Ureter (tissue), 1 donor: ENCODE results near the gene ACAD9. TPM values are rescaled to one million over a fixed set of nuclear protein-coding genes. Genes with fewer than 3 reads are reported as not detected.
"Not testable (repeated sequence)": the region's sequence is repeated elsewhere in the genome, so short reads cannot be mapped to it uniquely, and the experiment has no call there.

Experiments
- DNase-seq: peaks from one replicate; pipeline ENCODE4 v3.0.0-alpha.2; 2020; ENCODE audit warnings: low spot score
- total RNA-seq: library from RNA; stranded (reverse); gene quantifications from one replicate; pipeline ENCODE4 v1.2.4, GENCODE V29; 2023
- donor health status: DM: yes; HTN: yes; CAD: no.

The ACAD9 gene
- total RNA-seq, 1 donor from 2014 or later = 76.0 TPM

GRCh38 chr3:128861491-128861890, 17.9 kb upstream of the ACAD9 start:
- no peak for DNase-seq

GRCh38 chr3:128863560-128863959, 15.9 kb upstream of the ACAD9 start:
- DNase-seq = no peak

GRCh38 chr3:128864351-128864811, 15.0 kb upstream of the ACAD9 start:
- no peak for DNase-seq

- not testable (repeated sequence) for DNase-seq
These were observed 14.3 kb upstream of the ACAD9 start for GRCh38 chr3:128864849-128865804.

- no peak for DNase-seq
These were observed 12.0 kb upstream of the ACAD9 start for GRCh38 chr3:128867200-128868125.

- DNase-seq = no peak
These were observed 9.1 kb upstream of the ACAD9 start for GRCh38 chr3:128870347-128870746.

- no peak for DNase-seq
These were observed 7.1 kb upstream of the ACAD9 start for GRCh38 chr3:128872282-128872681.

- DNase-seq = no peak
These were observed 6.7 kb upstream of the ACAD9 start for GRCh38 chr3:128872744-128873143.

GRCh38 chr3:128873244-128874022, 6.0 kb upstream of the ACAD9 start:
- no peak for DNase-seq

- no peak for DNase-seq
These were observed 4.8 kb upstream of the ACAD9 start for GRCh38 chr3:128874481-128875180.

GRCh38 chr3:128875556-128876120, 3.8 kb upstream of the ACAD9 start:
- peak; percentile 57 for DNase-seq

GRCh38 chr3:128878011-128878457, 1.4 kb upstream of the ACAD9 start:
- DNase-seq = no peak

GRCh38 chr3:128878556-128879124, 780 bp upstream of the ACAD9 start:
- peak; percentile 51 for DNase-seq

GRCh38 chr3:128879991-128880390, 571 bp downstream of the ACAD9 start:
- DNase-seq = no peak

GRCh38 chr3:128880455-128880854, 1.0 kb downstream of the ACAD9 start:
- not testable (repeated sequence) for DNase-seq

GRCh38 chr3:128881576-128881975, 2.2 kb downstream of the ACAD9 start:
- no peak for DNase-seq

- DNase-seq = no peak
These were observed 3.3 kb downstream of the ACAD9 start for GRCh38 chr3:128882719-128883118.

- no peak for DNase-seq
These were observed 5.6 kb downstream of the ACAD9 start for GRCh38 chr3:128884992-128885391.

- no peak for DNase-seq
These were observed 9.9 kb downstream of the ACAD9 start for GRCh38 chr3:128889139-128889894.
